K562 (cell line): ENCODE data around the gene PCDH9. TPM values are rescaled to one million over a fixed set of nuclear protein-coding genes. Genes with fewer than 3 reads are reported as not detected.
A peak's percentile ranks its signal among the peaks of the same experiment; 100 is the strongest.

Experiments
- ATAC-seq: fragments of 200-7000 bp; cut with Tn5 transposase; 3 replicates; pipeline ENCODE4 v1.9.1; 2020; ENCODE audit warnings: moderate library complexity
- BruUV-seq: library from RNA; stranded (reverse); fragments of 400-500 nt; replicated peaks from 2 replicates; lab custom pipeline; 2021; lab: Mats Ljungman, UMichigan
- CTCF ChIA-PET: fragments of 300-600 bp; formaldehyde crosslinking; extraction: SDS; loops from one replicate; lab custom pipeline; 2021; ENCODE audit warnings: low intra/inter-chr PET ratio; lab: Yijun Ruan, JAX
- POLR2A ChIA-PET: fragments of 300-600, 350-650 bp; sonication (Branson Sonifier 250); formaldehyde crosslinking; extraction: SDS; loops from one replicate; lab custom pipeline; 2021; ENCODE audit warnings: antibody characterized with exemption, inconsistent platforms; lab: Yijun Ruan, JAX
- DNase-seq, 4 experiments: peaks; one replicate each; pipeline versions ENCODE4 v3.0.0 to v3.0.0-alpha.2; 2011 to 2018; ENCODE audit warnings: low spot score in 3 of 4, mixed read lengths in 3 of 4; ENCODE audit errors: extremely low read depth in 1 of 4
- FAIRE-seq: peaks from 2 replicates; lab custom pipeline; 2011; peaks lifted over from hg19 to GRCh38; lab: Jason Lieb, UNC
- H2AFZ ChIP-seq: 2 replicates; pipeline ENCODE4 v1.6.0; 2011; ENCODE audit warnings: low read depth, low read length, control low read depth, inconsistent platforms
- H3K27ac ChIP-seq: fragments of 200-600 bp; 3 replicates; pipeline ENCODE4 v1.8.0; 2011; ENCODE audit warnings: low read depth, mild to moderate bottlenecking, control low read depth, inconsistent platforms, low read length, moderate library complexity, mixed read lengths; ENCODE audit errors: extremely low read depth
- H3K27me3 ChIP-seq, 2 experiments: fragments of 300-600 bp in 1 of 2; 2 replicates in 1 of 2; 3 replicates in 1 of 2; pipeline versions ENCODE4 v1.6.0 to v1.8.0; 2011; ENCODE audit warnings: inconsistent platforms in 2 of 2, low read length in 2 of 2, mild to moderate bottlenecking in 1 of 2, mixed read lengths in 1 of 2, moderate library complexity in 1 of 2; ENCODE audit not compliant: control insufficient read depth in 2 of 2, insufficient read depth in 2 of 2
- H3K36me3 ChIP-seq: fragments of 300-600 bp; 3 replicates; pipeline ENCODE4 v1.8.0; 2011; ENCODE audit warnings: mild to moderate bottlenecking, low read length, inconsistent platforms; ENCODE audit not compliant: control insufficient read depth, insufficient read depth
- H3K4me1 ChIP-seq, 2 experiments: fragments of 200-600 bp in 1 of 2; replicated peaks in 1 of 2; 2 replicates in 1 of 2; 3 replicates in 1 of 2; pipeline versions ENCODE4 v1.5.1 to v1.8.0; 2011; ENCODE audit warnings: inconsistent platforms in 2 of 2, low read length in 2 of 2, mild to moderate bottlenecking in 1 of 2, mixed read lengths in 1 of 2, moderate library complexity in 1 of 2; ENCODE audit not compliant: control insufficient read depth in 2 of 2, insufficient read depth in 2 of 2
- H3K4me2 ChIP-seq: 2 replicates; pipeline ENCODE4 v1.6.1; 2011; ENCODE audit warnings: low read length, control low read depth, inconsistent platforms, mixed read lengths; ENCODE audit not compliant: insufficient read depth
- H3K4me3 ChIP-seq: fragments of 200-600 bp; sonication (generic), shearing (Covaris generic); 2 replicates; pipeline ENCODE4 v1.5.1; 2016; ENCODE audit warnings: control low read depth, inconsistent platforms
- H3K79me2 ChIP-seq: fragments of 200-600 bp; 3 replicates; pipeline ENCODE4 v1.8.0; 2011; ENCODE audit warnings: low read length, inconsistent platforms; ENCODE audit not compliant: control insufficient read depth, insufficient read depth
- H3K9ac ChIP-seq, 2 experiments: 2 replicates each; pipeline versions ENCODE4 v1.6.0 to v1.6.1; 2011; ENCODE audit warnings: low read depth in 2 of 2, low read length in 2 of 2, control low read depth in 1 of 2, inconsistent platforms in 1 of 2, mild to moderate bottlenecking in 1 of 2, mixed read lengths in 1 of 2; ENCODE audit not compliant: insufficient read depth in 1 of 2
- H3K9me1 ChIP-seq: one replicate; pipeline ENCODE4 v1.6.0; 2011; ENCODE audit warnings: inconsistent platforms, mild to moderate bottlenecking, low read length, moderate library complexity; ENCODE audit not compliant: control insufficient read depth, insufficient read depth
- H3K9me3 ChIP-seq: replicated peaks from 2 replicates; pipeline ENCODE4 v1.5.1; 2011; ENCODE audit warnings: low read depth, low read length, inconsistent platforms; ENCODE audit not compliant: control insufficient read depth, insufficient read depth
- H4K20me1 ChIP-seq: replicated peaks from 2 replicates; pipeline ENCODE4 v1.6.1; 2011; ENCODE audit warnings: low read length, inconsistent platforms, mixed read lengths; ENCODE audit not compliant: control insufficient read depth, insufficient read depth
- ATF7 ChIP-seq: fragments of 450-650 bp; IDR thresholded peaks from 2 replicates; pipeline ENCODE4 v1.7.1; 2014; ENCODE audit warnings: mild to moderate bottlenecking, moderate library complexity
- CEBPB ChIP-seq: fragments of 450-650 bp; IDR thresholded peaks from 2 replicates; pipeline ENCODE4 v1.6.1; 2016; ENCODE audit warnings: missing genetic modification characterization, missing compliant biosample characterization
- CEBPG ChIP-seq, 3 experiments: fragments of 200-800 bp in 1 of 3; sonication (Bioruptor generic) in 1 of 3; sonication (generic) in 1 of 3; formaldehyde crosslinking in 1 of 3; IDR thresholded peaks in 2 of 3; conservative IDR thresholded peaks in 1 of 3; 2 replicates each; pipeline versions ENCODE4 v1.6.1 to v1.8.0; 2016 to 2022; ENCODE audit warnings: missing compliant biosample characterization in 2 of 3, missing genetic modification characterization in 2 of 3, mild to moderate bottlenecking in 1 of 3, missing genetic modification reagents in 1 of 3
- FOXJ2 ChIP-seq: fragments of 200-800 bp; sonication (Bioruptor generic); IDR thresholded peaks from 2 replicates; pipeline ENCODE4 v1.6.1; 2016; ENCODE audit warnings: missing genetic modification characterization, missing compliant biosample characterization
- L3MBTL2 ChIP-seq: fragments of 450-650 bp; IDR thresholded peaks from 2 replicates; pipeline ENCODE4 v1.6.1; 2016; ENCODE audit warnings: mild to moderate bottlenecking, moderate library complexity
- MLX ChIP-seq, 2 experiments: fragments of 450-650 bp in 1 of 2; sonication (generic) in 1 of 2; formaldehyde crosslinking; conservative IDR thresholded peaks; 2 replicates each; pipeline versions ENCODE4 v1.4.0 to v1.8.1; 2020 to 2022; ENCODE audit warnings: mild to moderate bottlenecking in 1 of 2, missing genetic modification reagents in 1 of 2
- NEUROD1 ChIP-seq: fragments of 150-350 bp; IDR thresholded peaks from 2 replicates; pipeline ENCODE4 v1.6.1; 2014; ENCODE audit warnings: borderline replicate concordance, low read length, low read depth; ENCODE audit not compliant: partially characterized antibody
- RBM39 ChIP-seq: fragments of 200-400 bp; formaldehyde crosslinking; optimal IDR thresholded peaks from 2 replicates; pipeline ENCODE3; 2018; ENCODE audit warnings: low read depth, low read length
- TAF1 ChIP-seq: IDR thresholded peaks from 2 replicates; pipeline ENCODE4 v1.6.1; 2011; ENCODE audit warnings: mild to moderate bottlenecking, low read length, moderate library complexity; ENCODE audit not compliant: insufficient read depth, control insufficient read depth, severe bottlenecking; ENCODE audit errors: extremely low read depth
- WGBS: fragments of 100-300 bp; shearing (Covaris generic); methylation state at CpG from one replicate; pipeline ENCODE4 v1.1.6; 2016; ENCODE audit warnings: low coverage, mixed read lengths; ENCODE audit not compliant: insufficient coverage; ENCODE audit errors: missing lambda C conversion rate; 5-methylcytosine and 5-hydroxymethylcytosine counted together
- in situ Hi-C: fragments of 300-500 bp; cut with MboI; formaldehyde crosslinking; loops from 4 replicates; pipeline ENCODE4 v1.15.0; 2018; ENCODE audit warnings: inconsistent platforms, mixed read lengths
- intact Hi-C: fragments of 100-400 bp; cut with micrococcal nuclease; formaldehyde crosslinking; loops from 2 replicates; pipeline ENCODE4 v1.14.2; 2022
- polyA plus RNA-seq, 8 experiments: library from polyadenylated mRNA; depleted of rRNA in 4 of 8; stranded (reverse) in 5 of 8; unstranded in 3 of 8; fragments of >200 nt; fragmentation: Nextera tagmentation in 2 of 8; fragmentation: Illumina TruSeq in 1 of 8; extraction: Ambion mirVana in 2 of 8; extraction: Trizol in 1 of 8; gene quantifications; 2 replicates each; pipeline versions ENCODE4 v1.2.1 to v1.2.3, GENCODE V29; 2011 to 2014; ENCODE audit warnings: inconsistent platforms in 1 of 8, missing spikeins in 1 of 8
- total RNA-seq, 7 experiments: library from RNA; depleted of rRNA in 6 of 7; stranded (reverse); fragments of >200 nt in 6 of 7; fragmentation: Illumina TruSeq in 2 of 7; extraction: Trizol in 2 of 7; gene quantifications; 2 replicates each; pipeline versions ENCODE4 v1.2.1 to v1.2.3, GENCODE V29; 2011 to 2021; ENCODE audit warnings: low replicate concordance in 1 of 7
- TF ChIP-seq, protein P1 (sequence below): fragments of 450-650 bp; IDR thresholded peaks from 2 replicates; pipeline ENCODE4 v1.6.1; 2018; ENCODE audit not compliant: partially characterized antibody

Gene PCDH9
- total and polyA plus RNA-seq, 9 of the 15 experiments (the other 6 are each of a cell fraction or from before 2014, with no cell fraction given), result 1.1 to 6.7 (median 4.9) TPM

GRCh38 chr13:66560189-66560588 lies 669.9 kb downstream of the PCDH9 start:
- TF ChIP-seq CEBPG (CRISPR knock-in tag; IDR thresholded peaks at IDR 0.05), result no peak
- 0 out of 4 replicates have a peak, but pooled peaks of 1 of the 2 experiments have one; percentile 16 for TF ChIP-seq CEBPG (tag; conservative IDR thresholded peaks at IDR 0.05 in 1 of 2, IDR thresholded peaks at IDR 0.05 in 1 of 2)
- TF ChIP-seq L3MBTL2, result 0 out of 2 replicates have a peak, but pooled peaks have one; percentile 13
- no peak for TF ChIP-seq MLX (CRISPR knock-in tag; conservative IDR thresholded peaks at IDR 0.05)
- TF ChIP-seq RBM39, result no peak
- 0 out of 2 replicates have a peak, but pooled peaks have one; percentile 68 for TF ChIP-seq FOXJ2
- no peak for TF ChIP-seq NEUROD1
- 0 out of 2 replicates have a peak, but pooled peaks have one; percentile 18 for TF ChIP-seq CEBPB
- TF ChIP-seq ATF7, result peak; percentile 59
- TF ChIP-seq, protein P1, sequence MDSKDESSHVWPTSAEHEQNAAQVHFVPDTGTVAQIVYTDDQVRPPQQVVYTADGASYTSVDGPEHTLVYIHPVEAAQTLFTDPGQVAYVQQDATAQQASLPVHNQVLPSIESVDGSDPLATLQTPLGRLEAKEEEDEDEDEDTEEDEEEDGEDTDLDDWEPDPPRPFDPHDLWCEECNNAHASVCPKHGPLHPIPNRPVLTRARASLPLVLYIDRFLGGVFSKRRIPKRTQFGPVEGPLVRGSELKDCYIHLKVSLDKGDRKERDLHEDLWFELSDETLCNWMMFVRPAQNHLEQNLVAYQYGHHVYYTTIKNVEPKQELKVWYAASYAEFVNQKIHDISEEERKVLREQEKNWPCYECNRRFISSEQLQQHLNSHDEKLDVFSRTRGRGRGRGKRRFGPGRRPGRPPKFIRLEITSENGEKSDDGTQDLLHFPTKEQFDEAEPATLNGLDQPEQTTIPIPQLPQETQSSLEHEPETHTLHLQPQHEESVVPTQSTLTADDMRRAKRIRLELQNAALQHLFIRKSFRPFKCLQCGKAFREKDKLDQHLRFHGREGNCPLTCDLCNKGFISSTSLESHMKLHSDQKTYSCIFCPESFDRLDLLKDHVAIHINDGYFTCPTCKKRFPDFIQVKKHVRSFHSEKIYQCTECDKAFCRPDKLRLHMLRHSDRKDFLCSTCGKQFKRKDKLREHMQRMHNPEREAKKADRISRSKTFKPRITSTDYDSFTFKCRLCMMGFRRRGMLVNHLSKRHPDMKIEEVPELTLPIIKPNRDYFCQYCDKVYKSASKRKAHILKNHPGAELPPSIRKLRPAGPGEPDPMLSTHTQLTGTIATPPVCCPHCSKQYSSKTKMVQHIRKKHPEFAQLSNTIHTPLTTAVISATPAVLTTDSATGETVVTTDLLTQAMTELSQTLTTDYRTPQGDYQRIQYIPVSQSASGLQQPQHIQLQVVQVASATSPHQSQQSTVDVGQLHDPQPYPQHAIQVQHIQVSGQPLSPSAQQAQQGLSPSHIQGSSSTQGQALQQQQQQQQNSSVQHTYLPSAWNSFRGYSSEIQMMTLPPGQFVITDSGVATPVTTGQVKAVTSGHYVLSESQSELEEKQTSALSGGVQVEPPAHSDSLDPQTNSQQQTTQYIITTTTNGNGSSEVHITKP, result peak; percentile 93
- no peak for TF ChIP-seq TAF1
- TF ChIP-seq, all 486 proteins: peak for 6
- Histone ChIP-seq H3K9me1 (no peaks in the 10 kb centered on the region), H3K4me3 (no peak overlapping the region), H3K36me3 (no peaks in the 10 kb centered on the region), H3K79me2 (no peaks in the 10 kb centered on the region), H4K20me1 (no peaks in the 10 kb centered on the region), H2AFZ (0 out of 2 replicates have a peak overlapping the region, but pooled peaks have one; percentile 50), H3K27me3 (no peaks in the 10 kb centered on the region), H3K27ac (peak overlapping the region; percentile 52; the same call in 1 of the 3 replicates), H3K9ac (no peak overlapping the region), H3K4me1 (no peaks in the 10 kb centered on the region; a peak in 3 of 5 replicates), H3K9me3 (0 out of 2 replicates have a peak, but pooled peaks cover 2% of the 10 kb centered on the region), H3K4me2 (peak overlapping the region; percentile 27; the same call in 1 of the 2 replicates)
- WGBS, result 16% methylated on average over 3 of the region's 3 CpGs
- BruUV-seq, result no TSS peak
- ChIA-PET CTCF (no interaction called here), POLR2A (interaction anchor here (1.0 kb wide), 1 partner anchor 15 kb away, joined by 3 read pairs; no protein-coding TSS in a partner anchor)
- in situ Hi-C loops (no loop called here), intact Hi-C loops (no loop called here)
- ATAC-seq, result peak; percentile 76
- FAIRE-seq, result no peak
- peak in 2 of 4 experiments; percentile 1 to 42 for DNase-seq
